Dendritic cell treated with granulocyte-macrophage colony-stimulating factor and Interleukin-4, amounts not matched to agents 40 ng/mL and 50 ng/mL, for 4 days (primary cell): Measurements from ENCODE around the gene IFTAP.
A peak's percentile ranks its signal among the peaks of the same experiment; 100 is the strongest.
"Not testable (repeated sequence)": the region's sequence is repeated elsewhere in the genome, so short reads cannot be mapped to it uniquely, and the experiment has no call there.

Experiments used
- H3K27ac Mint-ChIP-seq: one replicate; pipeline ENCODE4 v1.8.0; 2022; ENCODE audit warnings: mild to moderate bottlenecking, mixed read lengths
- H3K27me3 Mint-ChIP-seq: one replicate; pipeline ENCODE4 v1.8.0; 2022; ENCODE audit warnings: mild to moderate bottlenecking, mixed read lengths
- H3K36me3 Mint-ChIP-seq: one replicate; pipeline ENCODE4 v1.8.0; 2022; ENCODE audit warnings: low read depth, mixed read lengths
- H3K4me1 Mint-ChIP-seq: one replicate; pipeline ENCODE4 v1.8.0; 2022; ENCODE audit warnings: low read depth, mixed read lengths
- H3K4me3 Mint-ChIP-seq: one replicate; pipeline ENCODE4 v1.8.0; 2022; ENCODE audit warnings: mild to moderate bottlenecking, moderate library complexity, mixed read lengths
- H3K9me3 Mint-ChIP-seq: one replicate; pipeline ENCODE4 v1.8.0; 2022; ENCODE audit warnings: mixed read lengths
- intact Hi-C: fragments of 100-400 bp; cut with micrococcal nuclease; formaldehyde crosslinking; loops from one replicate; pipeline ENCODE4 v1.15.0; 2022

The IFTAP gene

DNA sequence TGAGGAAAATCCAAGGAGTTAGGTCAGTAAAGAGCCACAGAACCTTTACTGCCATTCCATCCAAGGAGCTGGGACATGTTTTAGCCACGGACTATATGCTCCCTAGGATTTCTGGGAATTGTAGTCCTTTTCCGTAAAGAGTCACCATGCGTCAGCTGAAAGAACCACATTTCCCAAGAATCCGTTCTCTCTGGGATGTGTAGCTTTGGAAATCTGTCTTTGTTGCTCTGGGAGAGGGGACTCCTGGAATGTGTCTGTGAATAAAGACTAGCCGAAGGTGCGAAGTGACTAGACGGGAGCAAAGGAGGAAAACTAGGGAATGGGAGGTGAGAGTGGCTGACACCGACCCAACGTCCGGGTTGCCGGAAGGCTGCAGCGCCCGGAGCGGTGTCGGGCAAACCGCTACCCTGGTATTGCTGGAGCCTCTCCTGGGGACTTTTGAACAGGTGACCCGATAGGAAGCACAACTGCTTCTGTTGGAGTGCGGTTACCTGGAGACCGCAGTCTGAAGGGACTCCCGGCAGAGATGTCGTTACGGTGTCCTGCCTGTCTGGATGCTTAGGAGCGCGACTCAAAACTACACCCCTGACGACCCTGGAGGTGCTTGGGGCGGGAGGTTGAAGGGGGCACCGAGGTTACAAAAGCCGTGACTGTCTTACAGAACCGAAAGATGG is at the start of gene IFTAP:
Gene IFTAP, plus strand, starts transcription at position 187 of the 674 bp plus-strand sequence. CDS start 15,602 bp downstream, outside the sequence.
- Mint-ChIP-seq H3K27ac (peak within 1 kb of the TSS; percentile 78), H3K4me3 (peak within 1 kb of the TSS; percentile 90), H3K4me1 (peaks cover 5% of the 10 kb centered on the region), H3K9me3 (no peaks in the 10 kb centered on the region), H3K36me3 (peaks cover 7% of the 10 kb centered on the region), H3K27me3 (peaks cover 18% of the 10 kb centered on the region)
- intact Hi-C loops = no loop called here

DNA sequence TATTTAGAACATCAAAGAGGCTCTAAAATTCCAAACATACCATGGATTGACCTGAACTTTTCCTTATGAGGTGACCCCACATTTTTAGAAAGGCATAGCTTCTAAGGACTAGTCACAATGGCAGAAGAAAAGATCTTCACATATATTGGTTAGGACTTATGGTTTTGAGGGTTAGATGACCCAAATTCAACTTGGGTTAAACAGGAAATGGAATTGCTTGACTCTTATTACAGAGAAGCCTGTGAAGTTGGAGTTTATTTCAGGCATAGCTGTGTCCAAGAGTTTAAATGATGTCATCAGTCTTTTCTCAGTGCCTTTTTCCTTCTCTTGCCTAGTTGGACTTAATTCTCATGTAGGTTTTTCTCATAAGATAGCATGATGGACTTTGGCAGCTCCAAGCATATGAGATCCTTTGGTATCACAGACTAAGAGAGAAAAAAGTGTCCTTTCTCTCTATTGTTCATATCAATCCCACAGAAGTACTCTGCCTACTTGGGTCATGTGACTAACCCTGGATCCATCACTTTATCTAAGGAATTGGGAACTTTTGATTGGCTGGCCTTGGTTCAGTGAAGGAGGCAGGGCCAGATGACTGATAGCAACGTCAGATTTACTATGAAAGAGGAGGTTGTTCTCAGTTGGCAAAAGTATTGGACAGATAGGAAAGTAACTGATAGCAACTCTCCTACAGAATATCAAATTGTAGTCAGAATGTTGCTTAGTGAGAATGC is 43.8 kb upstream of the IFTAP start:
- Mint-ChIP-seq H3K36me3 (no peaks in the 10 kb centered on the region), H3K4me3 (no peak overlapping the region), H3K4me1 (no peaks in the 10 kb centered on the region), H3K27me3 (no peaks in the 10 kb centered on the region), H3K9me3 (no peaks in the 10 kb centered on the region), H3K27ac (no peak overlapping the region)
- intact Hi-C loops = no loop called here

GRCh38 chr11:36557390-36557789 is 36.9 kb upstream of the IFTAP start:
- H3K36me3 Mint-ChIP-seq, H3K9me3 Mint-ChIP-seq, intact Hi-C loops, H3K27ac Mint-ChIP-seq, H3K4me1 Mint-ChIP-seq, H3K27me3 Mint-ChIP-seq, H3K4me3 Mint-ChIP-seq: not testable (repeated sequence)

- Mint-ChIP-seq H3K27me3 (no peaks in the 10 kb centered on the region), H3K4me1 (no peaks in the 10 kb centered on the region), H3K36me3 (no peaks in the 10 kb centered on the region), H3K4me3 (no peak overlapping the region), H3K9me3 (no peaks in the 10 kb centered on the region), H3K27ac (no peak overlapping the region)
- intact Hi-C loops = no loop called here
Observed at GRCh38 chr11:36557991-36558390, 36.3 kb upstream of the IFTAP start.

- Mint-ChIP-seq H3K27me3 (no peaks in the 10 kb centered on the region), H3K4me1 (no peaks in the 10 kb centered on the region), H3K4me3 (no peak overlapping the region), H3K9me3 (no peaks in the 10 kb centered on the region), H3K27ac (no peak overlapping the region), H3K36me3 (no peaks in the 10 kb centered on the region)
- intact Hi-C loops = no loop called here
Observed at GRCh38 chr11:36558571-36559413, 35.5 kb upstream of the IFTAP start.

DNA sequence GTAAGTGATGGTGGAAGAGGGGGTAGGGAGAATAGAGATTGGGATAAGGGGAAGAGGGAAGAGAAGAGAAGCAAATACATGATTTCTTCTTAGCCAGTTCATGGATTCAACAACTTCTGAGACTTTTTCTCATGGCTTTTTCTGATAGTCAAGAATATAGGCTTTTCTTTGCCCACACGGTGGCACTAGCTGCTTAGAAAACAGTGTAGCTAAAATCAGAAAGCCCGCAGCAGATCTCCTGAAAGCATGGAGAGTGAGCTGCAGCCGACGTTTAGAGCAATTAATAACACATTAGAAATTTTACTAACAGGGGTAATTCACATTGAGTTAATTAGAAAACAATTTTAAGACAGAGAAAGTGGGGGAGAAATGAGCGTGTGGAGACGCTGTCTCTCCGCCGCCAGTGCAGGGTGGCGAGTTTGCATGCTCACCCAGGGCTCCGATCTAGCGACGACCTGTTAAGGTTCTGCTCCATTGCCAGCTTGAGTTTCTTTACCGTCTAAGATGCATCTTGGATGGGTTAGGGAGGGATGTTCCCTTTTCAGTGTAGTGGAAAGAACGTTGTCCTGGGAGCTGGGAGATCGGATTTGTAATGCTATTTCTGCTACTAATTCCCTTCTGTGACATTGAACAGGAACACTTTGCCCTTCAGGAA is 29.8 kb upstream of the IFTAP start:
- Mint-ChIP-seq H3K4me3 (peak overlapping the region; percentile 72), H3K27me3 (peaks cover 15% of the 10 kb centered on the region), H3K4me1 (peaks cover 11% of the 10 kb centered on the region), H3K27ac (no peak overlapping the region), H3K36me3 (no peaks in the 10 kb centered on the region), H3K9me3 (no peaks in the 10 kb centered on the region)
- intact Hi-C loops = loop anchor here (1.0 kb wide), 2 partner anchors 108 to 183 kb away; no protein-coding TSS in a partner anchor

DNA sequence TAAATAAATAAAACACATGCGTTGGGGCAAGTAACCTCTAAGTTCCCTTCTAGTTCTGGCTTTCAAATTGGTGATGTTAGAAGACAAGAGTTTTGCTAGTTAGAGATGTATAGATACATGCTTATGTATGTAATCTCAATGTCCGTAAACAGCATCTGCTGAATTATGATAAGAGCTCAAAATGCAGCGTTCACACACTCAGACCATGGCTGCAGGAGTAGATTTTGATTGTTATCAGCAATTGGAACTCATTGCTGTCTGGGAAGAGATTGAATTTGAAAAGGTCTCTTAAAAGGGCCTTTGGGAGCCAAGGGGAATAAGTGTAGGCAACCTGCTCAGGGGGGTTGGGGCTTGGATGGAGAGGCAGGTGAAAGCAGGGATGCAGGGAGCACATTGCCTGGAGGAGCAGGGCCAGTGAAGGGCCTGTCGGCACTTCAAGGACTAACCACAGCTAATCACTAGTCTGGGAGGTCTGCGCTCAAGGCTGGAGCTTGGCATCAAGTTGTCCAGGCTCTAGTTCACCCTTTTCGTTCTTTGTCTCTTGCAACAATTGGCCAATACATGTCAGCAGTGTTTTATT is 29.2 kb upstream of the IFTAP start:
- peaks cover 11% of the 10 kb centered on the region for H3K4me1 Mint-ChIP-seq
- intact Hi-C loops = no loop called here
- H3K9me3 Mint-ChIP-seq = no peaks in the 10 kb centered on the region
- no peak overlapping the region for H3K27ac Mint-ChIP-seq
- no peak overlapping the region for H3K4me3 Mint-ChIP-seq
- H3K27me3 Mint-ChIP-seq = peaks cover 15% of the 10 kb centered on the region
- H3K36me3 Mint-ChIP-seq = no peaks in the 10 kb centered on the region

- Mint-ChIP-seq H3K4me3 (no peak overlapping the region), H3K27ac (no peak overlapping the region), H3K9me3 (no peaks in the 10 kb centered on the region), H3K27me3 (peaks cover 15% of the 10 kb centered on the region), H3K36me3 (no peaks in the 10 kb centered on the region), H3K4me1 (peaks cover 11% of the 10 kb centered on the region)
- intact Hi-C loops = no loop called here
Observed at GRCh38 chr11:36566407-36567053, 27.8 kb upstream of the IFTAP start.

DNA sequence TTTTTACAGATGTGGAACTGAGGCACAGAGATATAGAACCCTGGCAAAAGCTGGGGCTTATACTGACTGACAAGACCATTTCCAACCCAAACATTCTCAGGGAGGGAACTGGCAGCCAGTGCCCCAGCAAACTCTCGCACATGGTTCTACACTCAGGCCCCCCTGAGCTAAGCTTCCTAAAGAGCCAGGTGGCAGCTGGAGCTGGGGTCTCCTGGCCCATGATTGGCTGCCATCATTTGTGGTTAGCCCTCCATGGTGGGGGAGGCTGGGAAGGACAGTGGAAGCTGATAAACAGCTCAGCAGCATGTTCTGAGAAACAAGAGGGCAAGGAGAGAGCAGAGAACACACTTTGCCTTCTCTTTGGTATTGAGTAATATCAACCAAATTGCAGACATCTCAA is 26.6 kb upstream of the IFTAP start, which contains the start of gene RAG1:
Gene RAG1, plus strand, starts transcription at position 314 of the 400 bp plus-strand sequence. CDS start 5,298 bp downstream, outside the sequence.
- Mint-ChIP-seq H3K9me3 (no peaks in the 10 kb centered on the region), H3K36me3 (no peaks in the 10 kb centered on the region), H3K4me3 (no peak within 1 kb of the TSS), H3K4me1 (peaks cover 11% of the 10 kb centered on the region), H3K27ac (no peak within 1 kb of the TSS), H3K27me3 (peaks cover 15% of the 10 kb centered on the region)
- intact Hi-C loops = no loop called here

DNA sequence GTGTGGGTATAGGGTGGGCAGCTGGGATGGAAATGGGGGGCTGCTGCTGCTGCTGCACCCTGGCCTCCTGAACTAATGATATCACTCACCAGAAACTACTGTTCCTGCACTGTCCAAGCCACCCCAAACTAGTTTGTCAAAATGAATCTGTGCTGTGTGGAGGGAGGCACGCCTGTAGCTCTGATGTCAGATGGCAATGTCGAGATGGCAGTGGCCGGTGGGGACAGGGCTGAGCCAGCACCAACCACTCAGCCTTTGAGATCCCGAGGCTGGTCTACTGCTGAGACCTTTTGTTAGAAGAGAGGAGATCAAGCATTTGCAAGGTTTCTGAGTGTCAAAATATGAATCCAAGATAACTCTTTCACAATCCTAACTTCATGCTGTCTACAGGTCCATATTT is 25.2 kb upstream of the IFTAP start:
- Mint-ChIP-seq H3K9me3 (no peaks in the 10 kb centered on the region), H3K4me3 (no peak overlapping the region), H3K27ac (no peak overlapping the region), H3K27me3 (peaks cover 14% of the 10 kb centered on the region), H3K36me3 (no peaks in the 10 kb centered on the region), H3K4me1 (peaks cover 9% of the 10 kb centered on the region)
- intact Hi-C loops = no loop called here

GRCh38 chr11:36574486-36574885 is 19.8 kb upstream of the IFTAP start:
- Mint-ChIP-seq H3K4me1 (no peaks in the 10 kb centered on the region), H3K27me3 (no peaks in the 10 kb centered on the region), H3K27ac (no peak overlapping the region), H3K9me3 (no peaks in the 10 kb centered on the region), H3K36me3 (no peaks in the 10 kb centered on the region), H3K4me3 (no peak overlapping the region)
- intact Hi-C loops = no loop called here

GRCh38 chr11:36577373-36577772 is 16.9 kb upstream of the IFTAP start:
- no peaks in the 10 kb centered on the region for H3K27me3 Mint-ChIP-seq
- no peaks in the 10 kb centered on the region for H3K4me1 Mint-ChIP-seq
- intact Hi-C loops = no loop called here
- no peak overlapping the region for H3K4me3 Mint-ChIP-seq
- H3K36me3 Mint-ChIP-seq = no peaks in the 10 kb centered on the region
- H3K9me3 Mint-ChIP-seq = no peaks in the 10 kb centered on the region
- no peak overlapping the region for H3K27ac Mint-ChIP-seq

- Mint-ChIP-seq H3K9me3 (no peaks in the 10 kb centered on the region), H3K27me3 (no peaks in the 10 kb centered on the region), H3K4me1 (no peaks in the 10 kb centered on the region), H3K4me3 (no peak overlapping the region), H3K36me3 (no peaks in the 10 kb centered on the region), H3K27ac (no peak overlapping the region)
- intact Hi-C loops = no loop called here
Observed at GRCh38 chr11:36577859-36578258, 16.4 kb upstream of the IFTAP start.
